ENCODE measurements around the gene CHSY1.
A peak's percentile ranks its signal among the peaks of the same experiment; 100 is the strongest.
"Not testable (repeated sequence)": the region's sequence is repeated elsewhere in the genome, so short reads cannot be mapped to it uniquely, and the experiment has no call there.

The CHSY1 gene

GRCh38 chr15:101288905-101289513, 37.2 kb upstream of the CHSY1 start:
- peak; percentile 53 for DNase-seq (ENCODE audit: extremely low spot score)
- ChIA-PET POLR2A (interaction anchor here (0.6 kb wide), 1 partner anchor 351 kb away, joined by 3 read pairs; no protein-coding TSS in a partner anchor), CTCF (interaction anchor here (0.6 to 2.0 kb wide), 12 partner anchors 9 to 380 kb away, joined by 3 to 21 read pairs (median 4); no protein-coding TSS in a partner anchor)
- TF ChIP-seq PKNOX1 (IDR thresholded peaks at IDR 0.05) (no peak), FOXK2 (IDR thresholded peaks at IDR 0.05) (no peak), CTBP1 (IDR thresholded peaks at IDR 0.05; ENCODE audit: borderline replicate concordance) (no peak), HDGF (IDR thresholded peaks at IDR 0.05; ENCODE audit: borderline replicate concordance) (no peak)

- POLR2A ChIA-PET; DNase-seq (ENCODE audit: extremely low spot score): not testable (repeated sequence)
- CTCF ChIA-PET = interaction anchor here (0.6 to 2.0 kb wide), 3 partner anchors 8 to 354 kb away, joined by 3 to 21 read pairs (median 4); no protein-coding TSS in a partner anchor
These were observed 35.5 kb upstream of the CHSY1 start for GRCh38 chr15:101287342-101287741.

DNA sequence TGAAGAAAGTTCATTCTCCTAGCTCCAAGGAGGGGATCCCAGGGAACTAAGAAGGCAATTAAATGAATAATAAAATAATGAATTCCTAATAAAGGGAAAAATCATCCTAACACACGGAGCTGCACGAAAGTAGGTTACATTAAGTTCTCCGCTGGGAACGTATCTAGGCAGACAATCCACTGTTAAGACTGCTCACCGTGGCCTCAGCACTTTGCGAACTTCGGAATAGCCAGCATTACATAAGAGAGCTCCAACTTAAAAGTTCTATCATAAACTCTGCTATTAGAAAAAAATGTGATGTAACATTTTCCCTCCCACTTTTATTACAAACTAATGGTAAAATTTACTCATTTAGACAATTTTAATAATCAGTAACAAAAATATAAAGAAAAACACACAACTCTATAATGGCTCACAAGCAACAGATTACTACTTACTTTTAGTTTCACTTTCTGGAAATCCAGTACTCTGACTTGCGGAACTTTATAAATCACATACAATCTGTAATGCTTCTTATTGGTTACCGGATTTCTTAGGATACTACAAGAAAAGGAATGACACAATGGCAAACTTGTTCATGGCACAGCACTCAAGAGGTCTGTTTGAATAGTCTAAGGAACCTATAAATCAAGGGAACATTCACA, 34.7 kb upstream of the CHSY1 start:
- no peak for DNase-seq (ENCODE audit: extremely low spot score)
- CTCF ChIA-PET = interaction anchor here (0.6 kb wide), 1 partner anchor 272 kb away, joined by 3 read pairs; no protein-coding TSS in a partner anchor
- POLR2A ChIA-PET = interaction anchor here (4.1 kb wide), 1 partner anchor 7 kb away, joined by 17 read pairs; the partner anchor contains the start of gene SNRPA1
- TF ChIP-seq FOXM1 (IDR thresholded peaks at IDR 0.05; ENCODE audit: borderline replicate concordance) (no peak), BHLHE40 (IDR thresholded peaks at IDR 0.05; ENCODE audit: borderline replicate concordance) (no peak), SP1 (IDR thresholded peaks at IDR 0.05) (no peak), LEF1 (IDR thresholded peaks at IDR 0.05; ENCODE audit: borderline replicate concordance) (no peak), ARNT (IDR thresholded peaks at IDR 0.05) (no peak), ZNF384 (IDR thresholded peaks at IDR 0.05) (no peak), ELF4 (IDR thresholded peaks at IDR 0.05) (no peak), HDGF (IDR thresholded peaks at IDR 0.05; ENCODE audit: borderline replicate concordance) (no peak), CTBP1 (IDR thresholded peaks at IDR 0.05; ENCODE audit: borderline replicate concordance) (no peak)

DNA sequence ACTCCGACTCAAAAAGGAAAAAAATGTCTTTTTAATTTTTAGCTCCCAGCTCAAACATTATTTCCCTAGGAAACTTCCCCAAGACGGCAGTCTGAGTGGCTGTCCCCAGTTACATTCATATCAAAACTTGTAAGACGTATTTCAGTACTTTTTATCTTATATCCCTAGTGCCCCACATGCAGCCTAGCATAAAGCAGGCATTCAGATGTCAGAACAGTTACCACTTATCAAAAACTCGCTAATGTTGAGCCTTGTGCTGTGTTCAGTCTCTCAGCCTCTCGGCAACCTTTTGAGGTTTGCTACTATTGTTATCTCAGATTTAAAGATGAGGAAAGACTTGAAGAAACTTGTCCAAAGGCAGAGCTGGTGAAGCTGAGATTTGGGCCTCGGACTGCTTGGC, 32.1 kb upstream of the CHSY1 start:
- ChIA-PET POLR2A (interaction anchor here (4.1 kb wide), 1 partner anchor 10 kb away, joined by 17 read pairs; the partner anchor contains the start of gene SNRPA1), CTCF (interaction anchor here (0.7 kb wide), 1 partner anchor 357 kb away, joined by 3 read pairs; no protein-coding TSS in a partner anchor)
- DNase-seq (ENCODE audit: extremely low spot score) = no peak
- TF ChIP-seq NFRKB (IDR thresholded peaks at IDR 0.05) = no peak
- no peak for TF ChIP-seq FOXK2 (IDR thresholded peaks at IDR 0.05)
- no peak for TF ChIP-seq BHLHE40 (IDR thresholded peaks at IDR 0.05; ENCODE audit: borderline replicate concordance)
- TF ChIP-seq TARDBP (IDR thresholded peaks at IDR 0.05) = no peak
- TF ChIP-seq ZNF384 (IDR thresholded peaks at IDR 0.05) = no peak
- no peak for TF ChIP-seq ARNT (IDR thresholded peaks at IDR 0.05)
- TF ChIP-seq PKNOX1 (IDR thresholded peaks at IDR 0.05) = no peak
- no peak for TF ChIP-seq LEF1 (IDR thresholded peaks at IDR 0.05; ENCODE audit: borderline replicate concordance)
- TF ChIP-seq SP1 (IDR thresholded peaks at IDR 0.05) = no peak
- no peak for TF ChIP-seq L3MBTL2 (conservative IDR thresholded peaks at IDR 0.05)
- no peak for TF ChIP-seq CTBP1 (IDR thresholded peaks at IDR 0.05; ENCODE audit: borderline replicate concordance)
- no peak for TF ChIP-seq FOXA1 (IDR thresholded peaks at IDR 0.05)
- TF ChIP-seq SUZ12 (IDR thresholded peaks at IDR 0.05) = no peak
- TF ChIP-seq FOXM1 (IDR thresholded peaks at IDR 0.05; ENCODE audit: borderline replicate concordance) = no peak
- TF ChIP-seq ELF4 (IDR thresholded peaks at IDR 0.05) = no peak

- CTCF ChIA-PET = interaction anchor here (3.2 kb wide), 1 partner anchor 8 kb away, joined by 21 read pairs; no protein-coding TSS in a partner anchor
- DNase-seq (ENCODE audit: extremely low spot score) = no peak
- TF ChIP-seq HDGF (IDR thresholded peaks at IDR 0.05; ENCODE audit: borderline replicate concordance) = no peak
- no peak for TF ChIP-seq SUZ12 (IDR thresholded peaks at IDR 0.05)
- TF ChIP-seq FOXM1 (IDR thresholded peaks at IDR 0.05; ENCODE audit: borderline replicate concordance) = no peak
- TF ChIP-seq ELF4 (IDR thresholded peaks at IDR 0.05) = no peak
- TF ChIP-seq TARDBP (IDR thresholded peaks at IDR 0.05) = no peak
- TF ChIP-seq NFRKB (IDR thresholded peaks at IDR 0.05) = no peak
- no peak for TF ChIP-seq PKNOX1 (IDR thresholded peaks at IDR 0.05)
- TF ChIP-seq SP1 (IDR thresholded peaks at IDR 0.05) = no peak
- TF ChIP-seq ZNF384 (IDR thresholded peaks at IDR 0.05) = no peak
- TF ChIP-seq ARNT (IDR thresholded peaks at IDR 0.05) = no peak
- TF ChIP-seq FOXA1 (IDR thresholded peaks at IDR 0.05) = no peak
- TF ChIP-seq CTBP1 (IDR thresholded peaks at IDR 0.05; ENCODE audit: borderline replicate concordance) = no peak
- no peak for TF ChIP-seq L3MBTL2 (conservative IDR thresholded peaks at IDR 0.05)
- no peak for TF ChIP-seq LEF1 (IDR thresholded peaks at IDR 0.05; ENCODE audit: borderline replicate concordance)
- no peak for TF ChIP-seq FOXK2 (IDR thresholded peaks at IDR 0.05)
- TF ChIP-seq BHLHE40 (IDR thresholded peaks at IDR 0.05; ENCODE audit: borderline replicate concordance) = no peak
- POLR2A ChIA-PET = interaction anchor here (1.0 kb wide), 1 partner anchor 15 kb away, joined by 4 read pairs; the partner anchor contains the start of gene SNRPA1
These were observed 28.2 kb upstream of the CHSY1 start for GRCh38 chr15:101280007-101280406.

Measured in HEK293T (cell line).